Natural killer cell (primary cell): ENCODE results near the gene AP3D1. TPM values are rescaled to one million over a fixed set of nuclear protein-coding genes. Genes with fewer than 3 reads are reported as not detected.

Experiments used
- ATAC-seq, 3 donors: fragments of 150-1000 bp in 2 of 3; fragments of 200-7000 bp in 1 of 3; cut with Tn5 transposase; 1 replicate in 1 of 3; 2 replicates in 2 of 3; pipeline ENCODE4 v1.10.0; 2021; ENCODE audit warnings: mild to moderate bottlenecking in 2 of 3, moderate library complexity in 2 of 3
- DNase-seq, 2 donors: peaks; one replicate each; pipeline versions ENCODE4 v3.0.0 to v3.0.0-alpha.2; 2013 to 2021; ENCODE audit warnings: mixed read lengths in 1 of 2
- H3K27ac ChIP-seq: one replicate; pipeline ENCODE4 v1.5.1; 2013; ENCODE audit warnings: mild to moderate bottlenecking, low read length
- H3K27me3 ChIP-seq: one replicate; pipeline ENCODE4 v1.6.1; 2013; ENCODE audit warnings: low read length; ENCODE audit not compliant: control insufficient read depth, insufficient read depth
- H3K36me3 ChIP-seq: one replicate; pipeline ENCODE4 v1.6.1; 2013; ENCODE audit warnings: low read length; ENCODE audit not compliant: control insufficient read depth, insufficient read depth
- H3K4me1 ChIP-seq: one replicate; pipeline ENCODE4 v1.6.1; 2013; ENCODE audit warnings: low read length; ENCODE audit not compliant: control insufficient read depth, insufficient read depth
- H3K4me3 ChIP-seq: one replicate; pipeline ENCODE4 v1.5.1; 2013; ENCODE audit warnings: low read length
- H3K9me3 ChIP-seq: one replicate; pipeline ENCODE4 v1.6.1; 2013; ENCODE audit warnings: low read length; ENCODE audit not compliant: control insufficient read depth, insufficient read depth
- H3K27ac Mint-ChIP-seq, 2 donors: one replicate each; pipeline ENCODE4 v1.8.0; 2022; ENCODE audit warnings: mild to moderate bottlenecking in 2 of 2, mixed read lengths in 2 of 2, moderate library complexity in 1 of 2
- H3K27me3 Mint-ChIP-seq, 2 donors: one replicate each; pipeline ENCODE4 v1.8.0; 2022; ENCODE audit warnings: low read depth in 2 of 2, mixed read lengths in 2 of 2
- H3K36me3 Mint-ChIP-seq: one replicate; pipeline ENCODE4 v1.8.0; 2022; ENCODE audit warnings: mixed read lengths
- H3K4me1 Mint-ChIP-seq, 2 donors: one replicate each; pipeline ENCODE4 v1.8.0; 2022; ENCODE audit warnings: mixed read lengths in 2 of 2
- H3K4me3 Mint-ChIP-seq: one replicate; pipeline ENCODE4 v1.8.0; 2022; ENCODE audit warnings: mild to moderate bottlenecking, moderate library complexity, mixed read lengths
- H3K9me3 Mint-ChIP-seq, 2 donors: one replicate each; pipeline ENCODE4 v1.8.0; 2022; ENCODE audit warnings: mixed read lengths in 2 of 2
- WGBS: methylation state at CpG from one replicate; pipeline ENCODE4 v1.1.7; 2013; ENCODE audit warnings: missing lambda C conversion rate; ENCODE audit not compliant: insufficient coverage; 5-methylcytosine and 5-hydroxymethylcytosine counted together
- intact Hi-C: fragments of 100-400 bp; cut with micrococcal nuclease; formaldehyde crosslinking; loops from one replicate; pipeline ENCODE4 v1.14.2; 2022
- total RNA-seq, 4 donors: library from RNA; stranded (reverse); fragments of 120-200 nt in 1 of 4; gene quantifications; one replicate each; pipeline versions ENCODE4 v1.2.3 to v1.2.4, GENCODE V29; 2013 to 2022
- TF ChIP-seq, protein P1 (sequence below): fragments of 200-600 bp; IDR thresholded peaks from one replicate; pipeline ENCODE4 v1.8.0; 2022; ENCODE audit warnings: antibody characterized with exemption

The AP3D1 gene
- total RNA-seq, 3 donors from 2014 or later (not counting 1 experiment from before 2014, with no cell fraction given), result 74.6 to 93.1 (median 87.5) TPM

DNA sequence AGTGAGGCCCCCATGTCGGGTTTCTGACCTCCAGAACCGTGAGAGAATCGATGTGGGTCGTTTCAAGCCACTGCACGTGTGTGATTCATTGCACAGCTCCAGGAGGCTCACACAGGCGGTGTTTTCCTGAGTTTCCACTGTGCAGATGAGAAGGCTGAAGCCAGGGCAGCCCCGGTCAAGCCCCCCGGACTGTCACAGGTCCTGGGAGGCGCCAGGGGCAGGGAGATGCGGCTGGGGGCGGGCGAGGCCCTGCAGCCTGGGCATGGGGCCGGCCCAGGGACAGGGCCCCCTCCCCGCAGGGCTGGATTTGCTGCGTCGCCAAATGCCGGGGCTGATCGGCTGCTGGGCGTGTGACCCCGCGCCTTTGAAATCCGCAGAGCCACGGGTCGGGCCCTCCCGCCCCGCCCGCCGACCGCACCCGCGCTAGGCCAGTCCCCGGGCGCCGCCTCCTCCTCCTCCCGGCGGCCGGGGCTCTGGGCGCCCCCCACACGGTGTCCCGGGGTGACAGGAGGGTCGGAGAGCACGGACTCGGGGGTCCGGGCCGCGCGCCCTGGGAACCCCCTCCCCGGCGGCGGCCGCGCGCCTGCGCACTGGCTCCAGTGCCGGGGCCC, 90.4 kb downstream of the AP3D1 start:
- peaks cover 8 to 33% of the 10 kb centered on the region in 2 donors for H3K4me1 Mint-ChIP-seq
- no peaks in the 10 kb centered on the region for H3K36me3 Mint-ChIP-seq
- ATAC-seq (peak; percentile 55 to 73 (median 60)), DNase-seq (peak in 1 of 2 donors; percentile 72)
- peak overlapping the region; percentile 52 for H3K4me3 ChIP-seq
- peaks cover 52% of the 10 kb centered on the region for H3K4me1 ChIP-seq
- H3K4me3 Mint-ChIP-seq, result peak overlapping the region; percentile 92
- H3K9me3 Mint-ChIP-seq, result no peaks in the 10 kb centered on the region
- no peaks in the 10 kb centered on the region for H3K27me3 Mint-ChIP-seq
- WGBS, result under 1% methylated on average over 55 of the region's 55 CpGs
- no peaks in the 10 kb centered on the region for H3K27me3 ChIP-seq
- H3K27ac ChIP-seq, result peak overlapping the region; percentile 97
- H3K36me3 ChIP-seq, result no peaks in the 10 kb centered on the region
- no peaks in the 10 kb centered on the region for H3K9me3 ChIP-seq
- H3K27ac Mint-ChIP-seq, result peak overlapping the region; percentile 98
- TF ChIP-seq, protein P1, sequence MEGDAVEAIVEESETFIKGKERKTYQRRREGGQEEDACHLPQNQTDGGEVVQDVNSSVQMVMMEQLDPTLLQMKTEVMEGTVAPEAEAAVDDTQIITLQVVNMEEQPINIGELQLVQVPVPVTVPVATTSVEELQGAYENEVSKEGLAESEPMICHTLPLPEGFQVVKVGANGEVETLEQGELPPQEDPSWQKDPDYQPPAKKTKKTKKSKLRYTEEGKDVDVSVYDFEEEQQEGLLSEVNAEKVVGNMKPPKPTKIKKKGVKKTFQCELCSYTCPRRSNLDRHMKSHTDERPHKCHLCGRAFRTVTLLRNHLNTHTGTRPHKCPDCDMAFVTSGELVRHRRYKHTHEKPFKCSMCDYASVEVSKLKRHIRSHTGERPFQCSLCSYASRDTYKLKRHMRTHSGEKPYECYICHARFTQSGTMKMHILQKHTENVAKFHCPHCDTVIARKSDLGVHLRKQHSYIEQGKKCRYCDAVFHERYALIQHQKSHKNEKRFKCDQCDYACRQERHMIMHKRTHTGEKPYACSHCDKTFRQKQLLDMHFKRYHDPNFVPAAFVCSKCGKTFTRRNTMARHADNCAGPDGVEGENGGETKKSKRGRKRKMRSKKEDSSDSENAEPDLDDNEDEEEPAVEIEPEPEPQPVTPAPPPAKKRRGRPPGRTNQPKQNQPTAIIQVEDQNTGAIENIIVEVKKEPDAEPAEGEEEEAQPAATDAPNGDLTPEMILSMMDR, result no peak
- intact Hi-C loops, result loop anchor here (1.0 to 5.0 kb wide), 2 partner anchors 19 to 36 kb away; partner anchors contain the start of genes IZUMO4 and MOB3A

DNA sequence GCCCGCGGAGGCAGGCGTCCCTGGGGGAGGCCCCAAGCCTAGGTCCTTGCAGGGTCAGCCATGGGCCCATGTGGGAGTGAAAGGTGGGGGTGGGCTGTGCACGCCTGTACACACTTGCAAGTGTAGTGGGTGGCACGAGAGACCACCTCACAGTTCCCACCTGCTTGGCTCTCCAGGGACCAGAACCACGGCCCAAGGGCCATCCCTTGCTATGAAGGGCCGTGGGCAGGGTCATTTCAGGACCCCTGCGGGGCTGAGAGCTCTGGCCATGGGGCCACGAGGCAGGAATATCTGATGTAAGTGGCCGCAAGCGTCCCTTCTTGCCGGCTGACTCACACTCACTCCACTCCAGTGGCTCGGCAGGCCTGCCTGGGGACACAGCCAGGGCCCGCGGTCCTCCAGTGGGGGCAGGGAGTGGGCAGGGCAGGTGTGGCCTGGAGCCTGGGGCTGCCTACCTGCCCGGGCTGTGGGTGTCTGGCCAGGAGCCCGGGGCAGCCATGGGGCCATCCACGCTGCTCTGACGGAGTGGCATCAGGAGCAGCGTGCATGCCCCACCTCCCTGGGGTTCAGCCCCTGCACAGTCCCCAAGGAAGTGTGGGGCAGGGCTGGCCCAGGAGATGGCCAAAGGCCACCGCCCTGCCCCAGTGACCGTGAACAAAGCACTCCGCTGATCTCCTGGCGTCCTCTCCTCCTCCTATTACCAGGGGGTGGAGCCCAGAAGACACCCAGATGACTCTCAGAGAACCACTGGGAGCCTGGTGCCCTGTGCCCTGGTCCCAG, 91.8 kb downstream of the AP3D1 start:
- no peaks in the 10 kb centered on the region for H3K9me3 ChIP-seq
- peaks cover 64% of the 10 kb centered on the region for H3K4me1 ChIP-seq
- no peak for DNase-seq
- Mint-ChIP-seq H3K9me3 (no peaks in the 10 kb centered on the region), H3K27me3 (no peaks in the 10 kb centered on the region), H3K4me1 (peaks cover 8 to 38% of the 10 kb centered on the region in 2 donors), H3K36me3 (no peaks in the 10 kb centered on the region), H3K27ac (peak overlapping the region; percentile 98), H3K4me3 (peak overlapping the region; percentile 92)
- peak overlapping the region; percentile 97 for H3K27ac ChIP-seq
- ATAC-seq, result no peak
- TF ChIP-seq, protein P1, result no peak
- H3K4me3 ChIP-seq, result no peak overlapping the region
- no peaks in the 10 kb centered on the region for H3K27me3 ChIP-seq
- intact Hi-C loops, result loop anchor here (5.0 kb wide), 1 partner anchor 38 kb away; the partner anchor contains the start of genes IZUMO4 and MOB3A
- H3K36me3 ChIP-seq, result no peaks in the 10 kb centered on the region
- 91% methylated on average over 24 of the region's 24 CpGs for WGBS

DNA sequence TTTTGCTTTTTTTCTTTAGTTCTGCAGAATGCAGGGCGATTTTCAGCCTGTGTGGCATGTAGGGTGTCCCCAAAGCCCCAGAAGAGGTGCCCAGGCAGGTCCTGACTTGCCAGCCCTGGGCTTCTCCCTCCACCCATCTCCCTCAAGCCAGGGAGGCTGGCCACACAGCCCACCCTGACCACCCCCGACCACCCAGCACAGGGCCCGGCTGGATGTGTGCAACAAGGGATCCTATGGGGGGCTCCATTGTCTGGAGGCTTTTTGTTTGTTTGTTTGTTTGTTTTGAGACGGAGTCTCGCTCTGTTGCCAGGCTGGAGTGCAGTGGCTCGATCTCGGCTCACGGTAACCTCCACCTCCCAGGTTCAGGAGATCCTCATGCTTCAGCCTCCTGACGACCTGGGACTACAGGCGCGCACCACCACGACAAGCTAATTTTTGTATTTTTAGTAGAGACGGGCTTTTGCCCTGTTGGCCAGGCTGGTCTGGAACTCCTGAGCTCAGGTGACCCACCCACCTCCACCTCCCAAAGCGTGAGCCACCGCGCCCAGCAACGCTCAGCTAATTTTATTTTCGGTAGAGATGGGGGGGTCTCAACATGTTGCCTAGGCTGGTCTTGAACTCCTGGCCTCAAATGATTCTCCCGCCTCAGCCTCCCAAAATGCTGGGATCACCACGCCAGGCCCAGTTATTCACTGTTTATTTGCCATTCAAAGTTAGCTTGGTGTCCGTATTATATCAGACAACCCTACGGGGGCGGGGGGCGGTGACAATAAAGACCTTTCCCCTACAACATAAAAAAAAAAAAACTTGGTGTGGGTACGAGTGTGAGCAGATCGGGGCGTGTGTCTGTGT, 92.6 kb downstream of the AP3D1 start:
- ATAC-seq (no peak), DNase-seq (no peak)
- Histone ChIP-seq H3K4me1 (peaks cover 65% of the 10 kb centered on the region), H3K36me3 (no peaks in the 10 kb centered on the region), H3K4me3 (no peak overlapping the region), H3K9me3 (no peaks in the 10 kb centered on the region), H3K27me3 (no peaks in the 10 kb centered on the region), H3K27ac (no peak overlapping the region)
- WGBS, result 91% methylated on average over 24 of the region's 27 CpGs
- H3K27ac Mint-ChIP-seq, result peak overlapping the region; percentile 51 to 63
- H3K4me1 Mint-ChIP-seq, result peaks cover 8 to 38% of the 10 kb centered on the region in 2 donors
- intact Hi-C loops, result no loop called here
- no peaks in the 10 kb centered on the region for H3K27me3 Mint-ChIP-seq
- H3K9me3 Mint-ChIP-seq, result no peaks in the 10 kb centered on the region
- H3K36me3 Mint-ChIP-seq, result no peaks in the 10 kb centered on the region
- H3K4me3 Mint-ChIP-seq, result peak overlapping the region; percentile 66
- TF ChIP-seq, protein P1, result no peak
